HG03575 (cell line): ENCODE data around the gene CHN2.

ENCODE experiments used
- ATAC-seq: cut with Tn5 transposase; IDR thresholded peaks from one replicate; pipeline ENCODE4 v1.9.1; 2021; ENCODE audit not compliant: unreplicated experiment, insufficient number of reproducible peaks, low FRiP score; ENCODE audit errors: extremely low read depth

The CHN2 gene

GRCh38 chr7:29292886-29293658 lies 98.5 kb downstream of the CHN2 start:
- no peak for ATAC-seq

- ATAC-seq = no peak
Observed at GRCh38 chr7:29296421-29296820, 101.8 kb downstream of the CHN2 start.

- no peak for ATAC-seq
Observed at GRCh38 chr7:29297194-29297890, 102.8 kb downstream of the CHN2 start.

- no peak for ATAC-seq
Observed at GRCh38 chr7:29299086-29299485, 104.5 kb downstream of the CHN2 start.

- ATAC-seq = no peak
Observed at GRCh38 chr7:29300026-29300480, 105.5 kb downstream of the CHN2 start.

GRCh38 chr7:29300649-29301048 lies 106.1 kb downstream of the CHN2 start:
- ATAC-seq = no peak

GRCh38 chr7:29302666-29303395 lies 108.3 kb downstream of the CHN2 start:
- no peak for ATAC-seq

- ATAC-seq = no peak
Observed at GRCh38 chr7:29304756-29305155, 110.2 kb downstream of the CHN2 start.

GRCh38 chr7:29306319-29306991 lies 111.9 kb downstream of the CHN2 start:
- no peak for ATAC-seq

- ATAC-seq = no peak
Observed at GRCh38 chr7:29308424-29308823, 113.8 kb downstream of the CHN2 start.

- no peak for ATAC-seq
Observed at GRCh38 chr7:29309041-29309854, 114.7 kb downstream of the CHN2 start.

GRCh38 chr7:29310625-29311024 lies 116.0 kb downstream of the CHN2 start:
- no peak for ATAC-seq

GRCh38 chr7:29311314-29311713 lies 116.7 kb downstream of the CHN2 start:
- ATAC-seq = no peak

- no peak for ATAC-seq
Observed at GRCh38 chr7:29314148-29314547, 119.6 kb downstream of the CHN2 start.

- no peak for ATAC-seq
Observed at GRCh38 chr7:29315122-29315891, 120.7 kb downstream of the CHN2 start.

GRCh38 chr7:29315892-29316270 lies 121.3 kb downstream of the CHN2 start:
- no peak for ATAC-seq

GRCh38 chr7:29316926-29317325 lies 122.4 kb downstream of the CHN2 start:
- no peak for ATAC-seq
